ENCODE measurements around the gene CCS.

CCS gene

GRCh38 chr11:66589996-66590675 lies 2.8 kb upstream of the CCS start:
- H3K27ac ChIP-seq (ENCODE audit: insufficient read depth, low read depth, low read length, poor library complexity, severe bottlenecking): no peak overlapping the region
- no peaks in the 10 kb centered on the region for H3K36me3 ChIP-seq (ENCODE audit: control insufficient read depth, insufficient read depth, low read length)
- no peaks in the 10 kb centered on the region for H3K27me3 ChIP-seq (ENCODE audit: control insufficient read depth, insufficient read depth, low read length, poor library complexity, severe bottlenecking)
- peaks cover 7% of the 10 kb centered on the region for H3K4me1 ChIP-seq (ENCODE audit: control insufficient read depth, insufficient read depth, low read length)
- WGBS, 2 experiments: 92 to 94% methylated on average over 6 to 7 of the region's 7 CpGs
- no peaks in the 10 kb centered on the region for H3K9me3 ChIP-seq (ENCODE audit: control insufficient read depth, low read length)
- H3K4me3 ChIP-seq (ENCODE audit: insufficient read depth, low read depth, low read length): no peak overlapping the region

DNA sequence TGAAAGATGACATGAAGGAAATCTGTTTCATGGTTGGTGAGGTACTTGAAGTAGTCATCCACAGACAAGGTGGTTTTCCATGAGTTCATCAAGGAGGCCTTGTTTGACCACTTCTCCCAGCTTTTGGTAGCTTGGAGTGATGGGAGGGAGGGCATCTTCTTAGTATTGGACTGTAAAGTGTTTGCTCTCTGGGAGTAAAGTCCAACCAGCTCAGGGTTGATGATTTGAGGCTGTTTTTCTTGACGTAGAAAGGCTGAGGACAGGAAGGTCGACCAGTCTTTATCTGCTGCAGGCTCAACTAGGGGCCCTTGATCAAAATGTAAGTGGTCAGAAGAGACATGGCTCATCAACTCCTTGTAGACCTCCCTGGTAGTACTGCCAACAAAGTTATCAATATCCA lies 1.8 kb upstream of the CCS start:
- peaks cover 7% of the 10 kb centered on the region for H3K4me1 ChIP-seq (ENCODE audit: control insufficient read depth, insufficient read depth, low read length)
- no peak overlapping the region for H3K4me3 ChIP-seq (ENCODE audit: insufficient read depth, low read depth, low read length)
- no peaks in the 10 kb centered on the region for H3K27me3 ChIP-seq (ENCODE audit: control insufficient read depth, insufficient read depth, low read length, poor library complexity, severe bottlenecking)
- H3K27ac ChIP-seq (ENCODE audit: insufficient read depth, low read depth, low read length, poor library complexity, severe bottlenecking): no peak overlapping the region
- H3K9me3 ChIP-seq (ENCODE audit: control insufficient read depth, low read length): no peaks in the 10 kb centered on the region
- 88 to 89% methylated on average over 2 of the region's 2 CpGs for WGBS, 2 experiments
- H3K36me3 ChIP-seq (ENCODE audit: control insufficient read depth, insufficient read depth, low read length): no peaks in the 10 kb centered on the region

GRCh38 chr11:66593303-66593635 lies 284 bp downstream of the CCS start:
- H3K27me3 ChIP-seq (ENCODE audit: control insufficient read depth, insufficient read depth, low read length, poor library complexity, severe bottlenecking): no peaks in the 10 kb centered on the region
- H3K9me3 ChIP-seq (ENCODE audit: control insufficient read depth, low read length): no peaks in the 10 kb centered on the region
- no peaks in the 10 kb centered on the region for H3K36me3 ChIP-seq (ENCODE audit: control insufficient read depth, insufficient read depth, low read length)
- H3K4me1 ChIP-seq (ENCODE audit: control insufficient read depth, insufficient read depth, low read length): peaks cover 7% of the 10 kb centered on the region
- 24 to 29% methylated on average over 12 of the region's 12 CpGs for WGBS, 2 experiments
- H3K4me3 ChIP-seq (ENCODE audit: insufficient read depth, low read depth, low read length): peak overlapping the region; percentile 55
- no peak overlapping the region for H3K27ac ChIP-seq (ENCODE audit: insufficient read depth, low read depth, low read length, poor library complexity, severe bottlenecking)

- 77 to 80% methylated on average over 7 of the region's 7 CpGs for WGBS, 2 experiments
- no peak overlapping the region for H3K27ac ChIP-seq (ENCODE audit: insufficient read depth, low read depth, low read length, poor library complexity, severe bottlenecking)
- H3K4me3 ChIP-seq (ENCODE audit: insufficient read depth, low read depth, low read length): peak overlapping the region; percentile 55
- H3K27me3 ChIP-seq (ENCODE audit: control insufficient read depth, insufficient read depth, low read length, poor library complexity, severe bottlenecking): no peaks in the 10 kb centered on the region
- H3K4me1 ChIP-seq (ENCODE audit: control insufficient read depth, insufficient read depth, low read length): peaks cover 7% of the 10 kb centered on the region
- H3K9me3 ChIP-seq (ENCODE audit: control insufficient read depth, low read length): no peaks in the 10 kb centered on the region
- no peaks in the 10 kb centered on the region for H3K36me3 ChIP-seq (ENCODE audit: control insufficient read depth, insufficient read depth, low read length)
Observed at GRCh38 chr11:66593650-66594049, 665 bp downstream of the CCS start.

DNA sequence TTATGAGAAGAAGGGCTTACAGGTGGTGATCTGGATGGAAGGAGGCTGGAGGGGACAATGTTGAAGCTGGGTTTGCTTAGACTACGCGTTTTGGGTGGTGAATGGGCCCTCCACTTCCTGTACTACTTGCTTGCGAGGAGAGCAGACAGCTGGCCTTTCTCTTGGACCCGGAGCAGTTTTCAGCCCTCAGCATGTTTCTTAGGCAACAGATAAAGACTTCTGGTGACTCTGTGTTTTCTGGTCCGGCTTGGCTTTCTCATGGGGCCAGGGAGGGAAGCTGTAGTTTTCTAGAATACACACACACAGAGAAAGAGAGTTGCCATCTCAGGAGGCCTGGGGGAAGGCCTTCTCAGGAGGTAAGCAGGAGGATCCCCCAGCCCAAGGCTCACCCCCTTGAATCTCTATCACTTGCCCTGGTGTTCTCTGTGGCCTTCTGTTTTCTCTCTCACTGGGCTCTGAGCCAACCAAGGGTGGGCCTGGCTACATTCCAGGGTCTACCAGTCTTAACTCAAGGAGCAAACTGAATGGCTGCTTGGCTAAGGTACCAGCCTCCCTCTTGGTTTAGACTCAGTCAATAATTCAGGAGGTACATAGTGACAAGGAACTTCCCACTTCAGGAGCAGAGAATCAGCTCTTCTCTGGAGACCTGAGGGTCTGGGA lies 2.4 kb downstream of the CCS start:
- whole genome bisulfite sequencing, 2 experiments: 94 to 97% methylated on average over 5 of the region's 5 CpGs
- H3K27me3 ChIP-seq (ENCODE audit: control insufficient read depth, insufficient read depth, low read length, poor library complexity, severe bottlenecking): no peaks in the 10 kb centered on the region

DNA sequence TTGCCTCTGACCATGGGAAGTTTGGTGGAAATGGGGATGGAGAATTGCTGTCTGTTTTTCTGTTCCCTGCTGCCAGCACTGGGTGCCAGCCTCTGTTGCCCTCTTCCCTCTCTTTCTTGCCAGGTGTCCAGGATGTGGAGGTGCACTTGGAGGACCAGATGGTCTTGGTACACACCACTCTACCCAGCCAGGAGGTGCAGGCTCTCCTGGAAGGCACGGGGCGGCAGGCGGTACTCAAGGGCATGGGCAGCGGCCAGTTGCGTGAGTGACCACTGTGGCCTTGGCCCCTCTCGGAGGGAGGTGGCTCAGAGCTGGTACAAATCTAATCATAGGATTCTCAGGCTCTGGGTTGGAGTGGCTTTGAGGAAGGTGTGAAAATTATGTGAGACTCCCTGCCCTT lies 6.0 kb downstream of the CCS start:
- Histone ChIP-seq H3K4me1 (ENCODE audit: control insufficient read depth, insufficient read depth, low read length) (no peaks in the 10 kb centered on the region), H3K27ac (ENCODE audit: insufficient read depth, low read depth, low read length, poor library complexity, severe bottlenecking) (no peak overlapping the region), H3K9me3 (ENCODE audit: control insufficient read depth, low read length) (no peaks in the 10 kb centered on the region), H3K36me3 (ENCODE audit: control insufficient read depth, insufficient read depth, low read length) (peaks cover 6% of the 10 kb centered on the region), H3K4me3 (ENCODE audit: insufficient read depth, low read depth, low read length) (no peak overlapping the region), H3K27me3 (ENCODE audit: control insufficient read depth, insufficient read depth, low read length, poor library complexity, severe bottlenecking) (no peaks in the 10 kb centered on the region)
- 96 to 97% methylated on average over 6 of the region's 6 CpGs for WGBS, 2 experiments

More for the DNA sequence above, 2.4 kb downstream of the CCS start:
- Histone ChIP-seq H3K36me3 (ENCODE audit: control insufficient read depth, insufficient read depth, low read length) (peaks cover 2% of the 10 kb centered on the region), H3K27ac (ENCODE audit: insufficient read depth, low read depth, low read length, poor library complexity, severe bottlenecking) (no peak overlapping the region), H3K4me3 (ENCODE audit: insufficient read depth, low read depth, low read length) (no peak overlapping the region), H3K4me1 (ENCODE audit: control insufficient read depth, insufficient read depth, low read length) (peaks cover 7% of the 10 kb centered on the region), H3K9me3 (ENCODE audit: control insufficient read depth, low read length) (no peaks in the 10 kb centered on the region)

DNA sequence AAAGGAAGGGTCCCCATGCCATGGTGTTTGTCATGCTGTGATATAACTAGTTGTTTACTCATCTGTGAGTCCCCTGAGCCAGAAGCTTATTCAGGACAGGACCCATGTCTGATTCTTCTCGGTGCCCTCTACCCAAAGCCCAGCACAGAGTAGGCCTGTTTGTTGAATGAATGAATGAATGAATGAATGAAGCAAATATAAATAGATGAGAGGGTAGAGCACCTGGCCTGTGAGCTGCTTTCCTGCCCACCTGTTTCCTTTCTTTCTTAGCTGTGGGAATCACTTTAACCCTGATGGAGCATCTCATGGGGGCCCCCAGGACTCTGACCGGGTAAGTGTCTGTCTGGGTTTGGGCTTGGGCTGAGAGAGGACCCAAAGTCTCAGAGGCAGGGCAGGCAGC lies 7.2 kb downstream of the CCS start:
- no peak overlapping the region for H3K4me3 ChIP-seq (ENCODE audit: insufficient read depth, low read depth, low read length)
- 89 to 92% methylated on average over 2 of the region's 2 CpGs for WGBS, 2 experiments
- H3K27ac ChIP-seq (ENCODE audit: insufficient read depth, low read depth, low read length, poor library complexity, severe bottlenecking): no peak overlapping the region
- H3K9me3 ChIP-seq (ENCODE audit: control insufficient read depth, low read length): no peaks in the 10 kb centered on the region
- H3K4me1 ChIP-seq (ENCODE audit: control insufficient read depth, insufficient read depth, low read length): no peaks in the 10 kb centered on the region
- peaks cover 11% of the 10 kb centered on the region for H3K36me3 ChIP-seq (ENCODE audit: control insufficient read depth, insufficient read depth, low read length)
- no peaks in the 10 kb centered on the region for H3K27me3 ChIP-seq (ENCODE audit: control insufficient read depth, insufficient read depth, low read length, poor library complexity, severe bottlenecking)

DNA sequence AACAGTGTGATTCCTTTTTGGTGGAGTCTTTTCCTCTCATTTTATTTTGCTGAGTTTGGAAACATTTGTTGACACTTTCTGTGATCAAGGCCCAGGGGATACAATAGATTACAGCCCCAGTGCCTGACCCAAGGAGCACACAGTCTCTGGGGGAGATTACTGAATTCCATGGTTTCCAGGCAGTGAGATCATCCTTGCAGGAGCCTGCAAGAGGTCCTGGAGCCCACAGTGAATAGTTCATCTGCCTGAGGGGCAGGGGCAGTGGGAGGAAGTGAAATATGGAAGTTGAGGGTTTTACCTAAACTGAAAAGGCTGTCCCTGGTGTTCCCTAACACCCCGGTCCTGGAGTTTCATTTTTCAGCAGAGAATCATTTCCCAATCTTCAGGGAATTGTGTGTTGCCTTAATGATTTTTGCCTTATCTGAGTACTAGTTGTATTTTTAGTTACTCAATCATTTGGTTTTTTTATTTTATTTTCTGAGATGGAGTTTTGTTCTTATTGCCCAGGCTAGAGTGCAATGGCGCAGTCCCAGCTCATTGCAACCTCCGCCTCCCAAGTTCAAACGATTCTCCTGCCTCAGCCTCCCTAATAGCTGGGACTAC lies 7.7 kb downstream of the CCS start:
- H3K4me1 ChIP-seq (ENCODE audit: control insufficient read depth, insufficient read depth, low read length): no peaks in the 10 kb centered on the region

DNA sequence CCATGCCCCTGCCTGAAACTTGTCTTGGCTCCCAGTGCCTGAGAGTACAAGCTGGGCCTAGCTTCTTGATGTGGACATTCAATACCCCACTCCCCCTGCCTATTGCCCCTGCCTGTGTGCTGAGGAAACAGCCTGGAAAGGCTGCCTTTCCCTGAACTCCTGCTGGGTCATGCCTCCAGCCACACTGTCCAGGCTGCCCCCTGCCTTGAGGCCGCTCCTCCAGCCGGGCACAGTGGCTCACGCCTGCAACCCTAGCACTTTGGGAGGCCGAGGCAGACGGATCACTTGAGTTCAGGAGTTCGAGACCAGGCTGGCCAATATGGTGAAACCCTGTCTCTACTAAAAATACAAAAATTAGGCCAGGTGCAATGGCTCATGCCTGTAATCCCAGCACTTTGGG lies 10.1 kb downstream of the CCS start:
- peaks cover 18% of the 10 kb centered on the region for H3K36me3 ChIP-seq (ENCODE audit: control insufficient read depth, insufficient read depth, low read length)
- H3K27me3 ChIP-seq (ENCODE audit: control insufficient read depth, insufficient read depth, low read length, poor library complexity, severe bottlenecking): no peaks in the 10 kb centered on the region
- no peaks in the 10 kb centered on the region for H3K4me1 ChIP-seq (ENCODE audit: control insufficient read depth, insufficient read depth, low read length)
- H3K27ac ChIP-seq (ENCODE audit: insufficient read depth, low read depth, low read length, poor library complexity, severe bottlenecking): no peak overlapping the region
- H3K9me3 ChIP-seq (ENCODE audit: control insufficient read depth, low read length): no peaks in the 10 kb centered on the region
- no peak overlapping the region for H3K4me3 ChIP-seq (ENCODE audit: insufficient read depth, low read depth, low read length)
- WGBS, 2 experiments: 86 to 90% methylated on average over 6 of the region's 6 CpGs

More for the DNA sequence above, 7.7 kb downstream of the CCS start:
- Histone ChIP-seq H3K4me3 (ENCODE audit: insufficient read depth, low read depth, low read length) (no peak overlapping the region), H3K27ac (ENCODE audit: insufficient read depth, low read depth, low read length, poor library complexity, severe bottlenecking) (no peak overlapping the region), H3K36me3 (ENCODE audit: control insufficient read depth, insufficient read depth, low read length) (peaks cover 15% of the 10 kb centered on the region), H3K27me3 (ENCODE audit: control insufficient read depth, insufficient read depth, low read length, poor library complexity, severe bottlenecking) (no peaks in the 10 kb centered on the region), H3K9me3 (ENCODE audit: control insufficient read depth, low read length) (no peaks in the 10 kb centered on the region)
- WGBS, 2 experiments: 95 to 98% methylated on average over 4 of the region's 4 CpGs

GRCh38 chr11:66604155-66604554 lies 11.2 kb downstream of the CCS start:
- H3K36me3 ChIP-seq (ENCODE audit: control insufficient read depth, insufficient read depth, low read length): peaks cover 18% of the 10 kb centered on the region
- no peaks in the 10 kb centered on the region for H3K27me3 ChIP-seq (ENCODE audit: control insufficient read depth, insufficient read depth, low read length, poor library complexity, severe bottlenecking)
- no peak overlapping the region for H3K4me3 ChIP-seq (ENCODE audit: insufficient read depth, low read depth, low read length)
- no peaks in the 10 kb centered on the region for H3K9me3 ChIP-seq (ENCODE audit: control insufficient read depth, low read length)
- H3K4me1 ChIP-seq (ENCODE audit: control insufficient read depth, insufficient read depth, low read length): no peaks in the 10 kb centered on the region
- no peak overlapping the region for H3K27ac ChIP-seq (ENCODE audit: insufficient read depth, low read depth, low read length, poor library complexity, severe bottlenecking)
- whole genome bisulfite sequencing, 2 experiments: 93 to 95% methylated on average over 5 of the region's 5 CpGs
